H1 (cell line): ENCODE data around the gene MYPN.

ENCODE experiments used
- CTCF ChIP-seq, 3 experiments: IDR thresholded peaks; 1 replicate in 2 of 3; 2 replicates in 1 of 3; pipeline versions ENCODE4 v1.5.1 to v1.6.1; 2011; ENCODE audit warnings: low read length in 3 of 3, mild to moderate bottlenecking in 3 of 3, inconsistent platforms in 2 of 3, low read depth in 1 of 3, moderate library complexity in 1 of 3; ENCODE audit not compliant: insufficient read depth in 1 of 3; ENCODE audit errors: control extremely low read depth in 1 of 3
- EGR1 ChIP-seq: IDR thresholded peaks from 2 replicates; pipeline ENCODE4 v1.6.1; 2011; ENCODE audit warnings: low read depth, low read length, borderline replicate concordance
- EZH2 ChIP-seq: fragments of 200-600 bp; sonication (generic); IDR thresholded peaks from 2 replicates; pipeline ENCODE4 v1.7.1; 2012; ENCODE audit warnings: low read depth, mild to moderate bottlenecking, moderate library complexity, low read length, inconsistent platforms; ENCODE audit not compliant: severe bottlenecking
- MAFK ChIP-seq: IDR thresholded peaks from 2 replicates; pipeline ENCODE4 v1.6.1; 2012; ENCODE audit warnings: low read depth, mild to moderate bottlenecking, improper control_type of control experiment, low read length
- POLR2A ChIP-seq, 2 experiments: IDR thresholded peaks; 1 replicate in 1 of 2; 2 replicates in 1 of 2; pipeline ENCODE4 v1.6.1; 2011; ENCODE audit warnings: low read depth in 2 of 2, low read length in 2 of 2, mild to moderate bottlenecking in 2 of 2; ENCODE audit errors: control extremely low read depth in 1 of 2
- RAD21 ChIP-seq, 2 experiments: IDR thresholded peaks in 1 of 2; conservative IDR thresholded peaks in 1 of 2; 2 replicates each; pipeline ENCODE4 v1.6.1; 2011; ENCODE audit warnings: low read depth in 2 of 2, low read length in 2 of 2, improper control_type of control experiment in 1 of 2, inconsistent platforms in 1 of 2, mild to moderate bottlenecking in 1 of 2, moderate library complexity in 1 of 2
- TAF1 ChIP-seq: IDR thresholded peaks from 2 replicates; pipeline ENCODE4 v1.6.1; 2011; ENCODE audit warnings: mild to moderate bottlenecking, low read depth, low read length

- TF ChIP-seq EZH2 = no peak
- no peak for TF ChIP-seq CTCF (IDR thresholded peaks at IDR 0.05; ENCODE audit: control extremely low read depth in 1 of 3, insufficient read depth in 1 of 3, low read depth in 1 of 3, low read length in 3 of 3)
- TF ChIP-seq POLR2A (IDR thresholded peaks at IDR 0.05; ENCODE audit: control extremely low read depth in 1 of 2, low read depth in 2 of 2, low read length in 2 of 2) = no peak
- no peak for TF ChIP-seq TAF1
- TF ChIP-seq RAD21 (IDR thresholded peaks at IDR 0.05 in 1 of 2, conservative IDR thresholded peaks at IDR 0.05 in 1 of 2; ENCODE audit: low read depth in 2 of 2, low read length in 2 of 2) = no peak
- no peak for TF ChIP-seq MAFK
- peak; percentile 7; the same call in 1 of the 2 replicates for TF ChIP-seq EGR1
Measured at GRCh38 chr10:68251151-68251550, 141.9 kb downstream of the MYPN start.
